Activated CD8-positive, alpha-beta T cell treated with anti-CD3 and anti-CD28 coated beads for 36 hours (primary cell): Measurements from ENCODE around the gene KRTAP10-4. TPM values are rescaled to one million over a fixed set of nuclear protein-coding genes. Genes with fewer than 3 reads are reported as not detected.

Experiments
- ATAC-seq: fragments of 200-7000 bp; cut with Tn5 transposase; one replicate; pipeline ENCODE4 v1.10.0; 2021; ENCODE audit warnings: mild to moderate bottlenecking, moderate library complexity
- CTCF ChIA-PET: fragments of 350-600 bp; sonication (Branson Sonifier 250); formaldehyde crosslinking; loops from one replicate; lab custom pipeline; 2021; ENCODE audit warnings: antibody characterized with exemption; lab: Charles Lee
- POLR2A ChIA-PET: fragments of 350-600 bp; sonication (Branson Sonifier 250); formaldehyde crosslinking; loops from one replicate; lab custom pipeline; 2021; ENCODE audit warnings: antibody characterized with exemption; lab: Charles Lee
- DNase-seq: peaks from one replicate; pipeline ENCODE4 v3.0.0-alpha.2; 2020
- H3K27ac Mint-ChIP-seq: one replicate; pipeline ENCODE4 v1.8.0; 2021; ENCODE audit warnings: mild to moderate bottlenecking, mixed read lengths
- H3K27me3 Mint-ChIP-seq: one replicate; pipeline ENCODE4 v1.8.0; 2021; ENCODE audit warnings: mixed read lengths
- H3K36me3 Mint-ChIP-seq: one replicate; pipeline ENCODE4 v1.8.0; 2021; ENCODE audit warnings: low read depth, mixed read lengths
- H3K4me1 Mint-ChIP-seq: one replicate; pipeline ENCODE4 v1.8.0; 2021; ENCODE audit warnings: low read depth, mixed read lengths
- H3K4me3 Mint-ChIP-seq: one replicate; pipeline ENCODE4 v1.8.0; 2021; ENCODE audit warnings: mild to moderate bottlenecking, moderate library complexity, mixed read lengths
- H3K9me3 Mint-ChIP-seq: one replicate; pipeline ENCODE4 v1.8.0; 2021; ENCODE audit warnings: mixed read lengths
- CTCF ChIP-seq: fragments of 200-600 bp; IDR thresholded peaks from one replicate; pipeline ENCODE4 v1.8.0; 2022; ENCODE audit warnings: antibody characterized with exemption, mild to moderate bottlenecking
- intact Hi-C: fragments of 100-400 bp; cut with micrococcal nuclease; formaldehyde crosslinking; loops from one replicate; pipeline ENCODE4 v1.10.0; 2022
- total RNA-seq, 2 experiments: library from RNA; stranded (reverse); gene quantifications; one replicate each; pipeline ENCODE4 v1.2.3, GENCODE V29; 2021

Gene KRTAP10-4
- total RNA-seq, 2 experiments from 2014 or later: not detected

GRCh38 chr21:44616591-44616926 is 43.0 kb downstream of the KRTAP10-4 start:
- CTCF ChIA-PET: no interaction called here
- ATAC-seq: no peak
- no peak for DNase-seq
- TF ChIP-seq CTCF: no peak
- POLR2A ChIA-PET: interaction anchor here (0.6 kb wide), 1 partner anchor 307 kb away, joined by 3 read pairs; no protein-coding TSS in a partner anchor
- no peak overlapping the region for H3K4me3 Mint-ChIP-seq
- intact Hi-C loops: no loop called here
- no peak overlapping the region for H3K27ac Mint-ChIP-seq
- H3K27me3 Mint-ChIP-seq: no peaks in the 10 kb centered on the region
- H3K4me1 Mint-ChIP-seq: peaks cover 41% of the 10 kb centered on the region
- peaks cover 26% of the 10 kb centered on the region for H3K9me3 Mint-ChIP-seq
- peaks cover 20% of the 10 kb centered on the region for H3K36me3 Mint-ChIP-seq

- intact Hi-C loops: no loop called here
- H3K4me3 Mint-ChIP-seq: no peak overlapping the region
- peaks cover 28% of the 10 kb centered on the region for H3K9me3 Mint-ChIP-seq
- no peaks in the 10 kb centered on the region for H3K27me3 Mint-ChIP-seq
- ChIA-PET POLR2A (no interaction called here), CTCF (no interaction called here)
- no peak overlapping the region for H3K27ac Mint-ChIP-seq
- H3K36me3 Mint-ChIP-seq: peaks cover 20% of the 10 kb centered on the region
- DNase-seq (no peak), ATAC-seq (no peak)
- no peak for TF ChIP-seq CTCF
- H3K4me1 Mint-ChIP-seq: peaks cover 41% of the 10 kb centered on the region
Measured at GRCh38 chr21:44617071-44617501, 43.6 kb downstream of the KRTAP10-4 start.

GRCh38 chr21:44618504-44618903 is 45.0 kb downstream of the KRTAP10-4 start:
- ATAC-seq (peak; percentile 55), DNase-seq (peak; percentile 24)
- ChIA-PET POLR2A (interaction anchor here (0.6 to 1.1 kb wide), 2 partner anchors 12 to 127 kb away, joined by 3 to 4 read pairs; no protein-coding TSS in a partner anchor), CTCF (interaction anchor here (1.0 to 2.0 kb wide), 6 partner anchors 27 to 124 kb away, joined by 3 to 8 read pairs (median 4); no protein-coding TSS in a partner anchor)
- TF ChIP-seq CTCF: no peak
- intact Hi-C loops: no loop called here
- Mint-ChIP-seq H3K36me3 (peaks cover 27% of the 10 kb centered on the region), H3K9me3 (peaks cover 41% of the 10 kb centered on the region), H3K4me3 (peak overlapping the region; percentile 13), H3K4me1 (peaks cover 41% of the 10 kb centered on the region), H3K27me3 (no peaks in the 10 kb centered on the region), H3K27ac (peak overlapping the region; percentile 81)

GRCh38 chr21:44618909-44619308 is 45.4 kb downstream of the KRTAP10-4 start:
- CTCF ChIA-PET: interaction anchor here (0.7 to 2.0 kb wide), 7 partner anchors 26 to 123 kb away, joined by 3 to 8 read pairs (median 4); no protein-coding TSS in a partner anchor
- Mint-ChIP-seq H3K4me3 (peak overlapping the region; percentile 13), H3K27ac (peak overlapping the region; percentile 81), H3K36me3 (peaks cover 28% of the 10 kb centered on the region), H3K9me3 (peaks cover 45% of the 10 kb centered on the region), H3K27me3 (no peaks in the 10 kb centered on the region), H3K4me1 (peaks cover 41% of the 10 kb centered on the region)
- ATAC-seq (peak; percentile 97), DNase-seq (peak; percentile 70)
- intact Hi-C loops: no loop called here
- no peak for TF ChIP-seq CTCF
- POLR2A ChIA-PET: interaction anchor here (0.6 to 1.1 kb wide), 3 partner anchors 12 to 462 kb away, joined by 3 to 4 read pairs (median 3); no protein-coding TSS in a partner anchor

- Mint-ChIP-seq H3K27me3 (no peaks in the 10 kb centered on the region), H3K4me3 (no peak overlapping the region), H3K9me3 (peaks cover 55% of the 10 kb centered on the region), H3K27ac (peak overlapping the region; percentile 81), H3K36me3 (peaks cover 32% of the 10 kb centered on the region), H3K4me1 (peaks cover 41% of the 10 kb centered on the region)
- CTCF ChIA-PET: interaction anchor here (0.7 to 1.4 kb wide), 4 partner anchors 37 to 108 kb away, joined by 3 to 4 read pairs (median 3); partner anchors contain the start of gene KRTAP12-2
- no peak for ATAC-seq
- intact Hi-C loops: no loop called here
- DNase-seq: no peak
- TF ChIP-seq CTCF: no peak
- POLR2A ChIA-PET: interaction anchor here (0.7 kb wide), 1 partner anchor 27 kb away, joined by 3 read pairs; no protein-coding TSS in a partner anchor
Measured at GRCh38 chr21:44619886-44620285, 46.4 kb downstream of the KRTAP10-4 start.
